Neuron (in vitro differentiated cells): Measurements from ENCODE around the gene CHTF18.
"Not testable (repeated sequence)": the region's sequence is repeated elsewhere in the genome, so short reads cannot be mapped to it uniquely, and the experiment has no call there.

Experiments used
- H2AFZ ChIP-seq: one replicate; pipeline ENCODE4 v1.6.1; 2013; ENCODE audit warnings: low read depth, mild to moderate bottlenecking, inconsistent platforms, low read length, moderate library complexity
- H3K27me3 ChIP-seq: one replicate; pipeline ENCODE4 v1.6.1; 2013; ENCODE audit warnings: low read length; ENCODE audit not compliant: insufficient read depth
- H3K36me3 ChIP-seq: one replicate; pipeline ENCODE4 v1.6.1; 2013; ENCODE audit warnings: low read length; ENCODE audit not compliant: insufficient read depth
- H3K4me1 ChIP-seq: one replicate; pipeline ENCODE4 v1.6.1; 2013; ENCODE audit warnings: low read length; ENCODE audit not compliant: insufficient read depth
- H3K4me3 ChIP-seq: 2 replicates; pipeline ENCODE4 v1.5.1; 2013; ENCODE audit warnings: mild to moderate bottlenecking, low read length, moderate library complexity
- H3K9me3 ChIP-seq: one replicate; pipeline ENCODE4 v1.6.1; 2013; ENCODE audit warnings: low read length

The CHTF18 gene

GRCh38 chr16:788399-789126 is at the start of gene CHTF18:
CHTF18 (plus strand) TSS chr16:788620; CDS start chr16:788685, 65 bp downstream.
- Histone ChIP-seq H3K4me3 (peak within 1 kb of the TSS; percentile 95), H3K4me1 (peaks cover 20% of the 10 kb centered on the region), H3K9me3 (no peaks in the 10 kb centered on the region), H3K36me3 (peaks cover 34% of the 10 kb centered on the region), H2AFZ (peak within 1 kb of the TSS; percentile 32), H3K27me3 (no peaks in the 10 kb centered on the region)

GRCh38 chr16:739560-740458 is 48.6 kb upstream of the CHTF18 start:
- peaks cover 11% of the 10 kb centered on the region for H3K4me1 ChIP-seq
- no peaks in the 10 kb centered on the region for H3K9me3 ChIP-seq
- peak overlapping the region; percentile 75 for H2AFZ ChIP-seq
- peak overlapping the region; percentile 80 for H3K4me3 ChIP-seq
- H3K36me3 ChIP-seq = peaks cover 27% of the 10 kb centered on the region
- no peaks in the 10 kb centered on the region for H3K27me3 ChIP-seq

- no peaks in the 10 kb centered on the region for H3K9me3 ChIP-seq
- H3K27me3 ChIP-seq = no peaks in the 10 kb centered on the region
- H2AFZ ChIP-seq = peak overlapping the region; percentile 75
- peak overlapping the region; percentile 80 for H3K4me3 ChIP-seq
- H3K4me1 ChIP-seq = peaks cover 11% of the 10 kb centered on the region
- H3K36me3 ChIP-seq = peaks cover 22% of the 10 kb centered on the region
Measured at GRCh38 chr16:740459-740763, 48.0 kb upstream of the CHTF18 start.

- H3K36me3 ChIP-seq = peaks cover 17% of the 10 kb centered on the region
- H2AFZ ChIP-seq = peak within 1 kb of the TSS; percentile 88
- peak within 1 kb of the TSS; percentile 80 for H3K4me3 ChIP-seq
- no peaks in the 10 kb centered on the region for H3K9me3 ChIP-seq
- peaks cover 11% of the 10 kb centered on the region for H3K4me1 ChIP-seq
- no peaks in the 10 kb centered on the region for H3K27me3 ChIP-seq
Measured at GRCh38 chr16:740764-741505, 47.5 kb upstream of the CHTF18 start, which contains the start of gene CIAO3. CIAO3 (minus strand) TSS chr16:740997; CDS start chr16:740985, 12 bp downstream.

DNA sequence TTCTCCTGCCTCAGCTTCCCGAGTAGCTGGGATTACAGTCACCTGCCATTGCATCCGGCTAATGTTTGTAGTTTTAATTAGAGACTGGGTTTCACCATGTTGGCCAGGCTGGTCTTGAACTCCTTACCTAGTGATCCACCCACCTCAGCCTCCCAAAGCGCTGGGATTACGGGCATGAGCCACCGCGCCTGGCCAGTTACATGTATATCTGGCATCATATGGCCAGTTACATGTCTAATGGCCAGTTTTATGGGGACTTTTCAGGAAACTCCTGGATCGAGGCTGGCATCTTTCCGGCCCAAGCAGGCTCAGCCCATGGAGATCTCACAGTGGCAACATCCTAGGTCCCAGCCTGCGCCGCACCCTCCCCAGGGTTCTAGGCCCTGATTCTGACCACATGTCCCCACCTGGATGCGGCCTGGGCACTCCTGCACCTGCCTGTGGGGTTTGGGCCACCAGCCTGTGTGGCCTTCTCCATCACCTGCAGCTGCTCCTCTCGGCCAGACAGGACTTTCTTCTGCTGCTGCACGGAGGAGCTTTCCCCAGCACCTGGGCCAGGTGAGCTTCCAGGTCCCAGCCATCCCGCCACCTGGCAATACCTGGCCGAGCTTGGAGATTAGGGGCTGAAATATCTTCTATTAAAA is 46.3 kb upstream of the CHTF18 start:
- no peak overlapping the region for H2AFZ ChIP-seq

GRCh38 chr16:742894-743293 is 45.5 kb upstream of the CHTF18 start:
- H3K36me3 ChIP-seq, H2AFZ ChIP-seq, H3K9me3 ChIP-seq, H3K4me3 ChIP-seq, H3K27me3 ChIP-seq: not testable (repeated sequence)
- peaks cover 11% of the 10 kb centered on the region for H3K4me1 ChIP-seq

More for the DNA sequence above, 46.3 kb upstream of the CHTF18 start:
- no peaks in the 10 kb centered on the region for H3K27me3 ChIP-seq
- peaks cover 9% of the 10 kb centered on the region for H3K36me3 ChIP-seq
- H3K9me3 ChIP-seq = no peaks in the 10 kb centered on the region
- peaks cover 11% of the 10 kb centered on the region for H3K4me1 ChIP-seq
- no peak overlapping the region for H3K4me3 ChIP-seq

GRCh38 chr16:743794-744500 is 44.5 kb upstream of the CHTF18 start:
- H2AFZ ChIP-seq = no peak overlapping the region
- H3K4me3 ChIP-seq = no peak overlapping the region
- H3K9me3 ChIP-seq = no peaks in the 10 kb centered on the region
- H3K36me3 ChIP-seq = no peaks in the 10 kb centered on the region
- H3K27me3 ChIP-seq = no peaks in the 10 kb centered on the region
- peaks cover 11% of the 10 kb centered on the region for H3K4me1 ChIP-seq

DNA sequence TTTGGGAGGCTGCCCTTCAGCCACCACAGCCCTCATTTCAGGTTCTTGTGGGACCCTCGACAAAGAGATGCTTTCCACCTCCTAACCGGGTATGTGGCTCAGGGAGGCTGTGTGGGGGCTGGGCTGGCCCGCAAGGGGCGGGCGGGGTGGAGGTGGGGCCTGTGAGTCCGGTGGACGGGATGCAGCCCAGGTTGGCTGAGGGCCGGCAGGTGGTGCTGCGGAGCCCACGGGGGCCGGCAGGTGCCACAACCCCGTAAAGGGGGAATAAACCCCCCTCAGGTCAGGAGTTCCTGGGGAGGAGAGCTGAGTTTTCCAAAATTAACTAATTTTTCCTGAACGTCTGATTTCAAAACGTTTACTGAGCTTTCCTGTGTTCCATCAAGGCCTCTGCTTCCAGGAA is 42.7 kb upstream of the CHTF18 start:
- H3K4me1 ChIP-seq = peaks cover 9% of the 10 kb centered on the region
- no peak overlapping the region for H3K4me3 ChIP-seq
- H3K27me3 ChIP-seq = no peaks in the 10 kb centered on the region
- no peaks in the 10 kb centered on the region for H3K9me3 ChIP-seq
- H3K36me3 ChIP-seq = no peaks in the 10 kb centered on the region
- H2AFZ ChIP-seq = no peak overlapping the region

DNA sequence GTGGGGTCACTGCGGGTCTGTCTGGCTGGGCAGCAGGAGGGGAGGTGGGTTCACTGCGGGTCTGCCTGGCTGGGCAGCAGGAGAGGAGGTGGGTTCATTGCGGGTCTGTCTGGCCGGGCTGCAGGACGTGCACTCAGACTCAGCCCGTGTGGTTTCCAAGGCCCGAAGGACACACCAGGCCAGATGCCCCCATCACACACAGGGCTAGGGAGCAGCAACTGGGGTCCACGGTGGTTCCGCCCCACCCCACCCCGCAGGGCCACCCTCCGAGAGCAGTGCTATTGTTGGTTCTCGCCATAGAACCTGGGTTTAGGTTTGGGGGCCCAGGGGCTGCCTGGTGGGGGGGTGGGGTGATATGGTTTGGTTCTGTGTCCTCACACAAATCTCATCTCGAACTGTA is 41.8 kb upstream of the CHTF18 start:
- H3K9me3 ChIP-seq = no peaks in the 10 kb centered on the region
- H3K36me3 ChIP-seq = no peaks in the 10 kb centered on the region
- no peak overlapping the region for H3K4me3 ChIP-seq
- no peak overlapping the region for H2AFZ ChIP-seq
- no peaks in the 10 kb centered on the region for H3K27me3 ChIP-seq
- peaks cover 15% of the 10 kb centered on the region for H3K4me1 ChIP-seq

DNA sequence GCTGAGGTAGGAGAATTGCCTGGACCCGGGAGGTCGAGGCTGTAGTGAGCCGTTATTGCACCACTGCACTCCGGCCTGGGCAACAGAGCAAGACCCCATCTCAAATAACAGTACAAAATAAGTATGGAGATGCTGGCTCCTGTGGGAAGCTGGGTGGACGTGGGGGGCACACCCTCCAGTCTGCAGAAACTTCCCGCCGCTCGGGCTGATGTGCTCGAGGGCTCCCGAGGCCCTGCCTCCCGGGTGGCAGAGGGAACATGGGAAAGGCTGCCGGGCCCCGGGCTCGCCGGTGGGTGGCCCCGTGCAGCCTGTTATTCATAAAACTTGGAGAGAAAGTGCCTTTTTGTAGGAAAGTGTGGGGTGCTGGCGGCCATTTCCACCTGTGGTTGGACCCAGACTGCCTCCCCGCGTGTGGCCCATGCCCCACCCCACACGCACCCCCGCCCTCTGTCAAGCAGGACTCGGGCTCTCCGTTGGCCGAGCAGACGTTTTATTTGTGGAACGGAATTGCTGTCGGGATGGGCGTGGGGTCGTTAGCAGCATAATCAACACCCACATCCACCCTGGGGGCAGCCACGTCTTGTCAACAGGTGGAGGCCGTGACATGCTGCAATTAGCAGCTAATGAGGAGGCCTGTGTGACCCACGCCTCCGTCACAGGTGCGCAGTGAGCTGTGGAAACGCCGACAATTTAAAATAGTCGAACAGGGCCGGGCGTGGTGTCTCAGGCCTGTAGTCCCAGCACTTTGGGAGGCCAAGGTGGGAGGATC is 40.3 kb upstream of the CHTF18 start:
- H2AFZ ChIP-seq = no peak overlapping the region
- H3K36me3 ChIP-seq = no peaks in the 10 kb centered on the region
- no peaks in the 10 kb centered on the region for H3K27me3 ChIP-seq
- no peak overlapping the region for H3K4me3 ChIP-seq
- H3K4me1 ChIP-seq = peaks cover 24% of the 10 kb centered on the region
- H3K9me3 ChIP-seq = no peaks in the 10 kb centered on the region

DNA sequence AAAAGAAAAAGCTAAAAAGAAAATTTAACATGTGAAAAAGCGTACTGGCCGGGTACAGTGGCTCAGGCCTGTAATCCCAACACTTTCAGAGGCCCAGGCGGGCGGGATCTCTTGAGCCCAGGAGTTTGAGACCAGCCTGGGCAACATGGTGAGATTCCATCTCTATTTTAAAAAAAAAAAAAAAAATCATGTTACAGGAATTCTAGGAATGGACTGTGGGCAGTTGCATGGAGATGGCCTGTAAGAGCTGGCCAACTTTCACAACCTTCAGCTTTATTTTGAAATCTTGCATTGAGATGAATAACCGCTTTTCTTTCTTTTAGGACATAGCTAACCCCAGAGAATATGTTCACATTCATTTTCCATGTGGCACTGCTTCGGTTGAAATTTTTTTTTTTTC is 39.4 kb upstream of the CHTF18 start:
- Histone ChIP-seq H3K9me3 (no peaks in the 10 kb centered on the region), H3K4me3 (no peak overlapping the region), H2AFZ (no peak overlapping the region), H3K27me3 (no peaks in the 10 kb centered on the region), H3K4me1 (peaks cover 24% of the 10 kb centered on the region), H3K36me3 (no peaks in the 10 kb centered on the region)

GRCh38 chr16:750485-750884 is 37.9 kb upstream of the CHTF18 start:
- H3K36me3 ChIP-seq = no peaks in the 10 kb centered on the region
- no peak overlapping the region for H3K4me3 ChIP-seq
- no peaks in the 10 kb centered on the region for H3K27me3 ChIP-seq
- no peak overlapping the region for H2AFZ ChIP-seq
- no peaks in the 10 kb centered on the region for H3K9me3 ChIP-seq
- peaks cover 24% of the 10 kb centered on the region for H3K4me1 ChIP-seq
